ENCODE data around the gene IL7R. TPM values are rescaled to one million over a fixed set of nuclear protein-coding genes. Genes with fewer than 3 reads are reported as not detected.

IL7R gene
- total and polyA plus RNA-seq, 2 of the 4 experiments (the other 2 are of a cell fraction): 40.7 to 71.7 TPM

Small RNA genes within 50 kb of the gene (microRNA-seq; reads per million reads assigned to microRNA genes)
- gene AC112204.1 (ENCODE audit: insufficient read depth, insufficient read length): not detected

Small RNA genes within 50 kb of the gene (small RNA-seq; reads per million reads assigned to genes)
- gene AC112204.1: 0 reads per million in 5 experiments

Other genes with a start within 250 kb of the IL7R start
- gene SPEF2, start 239.0 kb upstream of the IL7R start, total RNA-seq (2012; rRNA removed): 2.3 and 2.5 TPM in 2 replicates
- gene SPEF2, start 239.0 kb upstream of the IL7R start, polyA plus RNA-seq (2012; rRNA removed): 1.2 and 1.7 TPM in 2 replicates
- gene CAPSL, start 81.7 kb downstream of the IL7R start, total RNA-seq (2012; rRNA removed): not detected in 2 replicates
- 0.09 TPM in 1 of 2 replicates, not detected in the other for gene CAPSL, start 81.7 kb downstream of the IL7R start, polyA plus RNA-seq (2012; rRNA removed)
- gene UGT3A1, start 134.5 kb downstream of the IL7R start, total RNA-seq (2012; rRNA removed): not detected in 2 replicates
- not detected in 2 replicates for gene UGT3A1, start 134.5 kb downstream of the IL7R start, polyA plus RNA-seq (2012; rRNA removed)
- gene UGT3A2, start 210.0 kb downstream of the IL7R start, total RNA-seq (2012; rRNA removed): not detected in 2 replicates
- not detected in 2 replicates for gene UGT3A2, start 210.0 kb downstream of the IL7R start, polyA plus RNA-seq (2012; rRNA removed)